Measurements from ENCODE around the gene IL24. TPM values are rescaled to one million over a fixed set of nuclear protein-coding genes. Genes with fewer than 3 reads are reported as not detected.

IL24 gene
- total RNA-seq, 1 experiment from 2014 or later = not detected

GRCh38 chr1:206921772-206922265 is 24.6 kb downstream of the IL24 start, which contains the start of gene FCMR:
TSS of gene FCMR (minus strand) at chr1:206921941. CDS start at chr1:206921854, 87 bp downstream.
- ChIA-PET CTCF (interaction anchor here (1.7 to 2.2 kb wide), 2 partner anchors 9 to 13 kb away, joined by 4 to 10 read pairs; no protein-coding TSS in a partner anchor), RAD21 (ENCODE audit: low non-redundant PET in 1 of 2, low total read pairs in 2 of 2, uncharacterized antibody in 2 of 2, unreplicated experiment in 2 of 2) (no interaction called here), POLR2A (no interaction called here)
- DNase-seq (ENCODE audit: low read depth, low spot score) (no peak), ATAC-seq (no peak)
- intact Hi-C loops (cut with micrococcal nuclease) = no loop called here
- Histone ChIP-seq H3K4me3 (replicated peaks in 1 of 2; ENCODE audit: low read depth in 1 of 2, low read length in 2 of 2) (no peak within 1 kb of the TSS), H4K20me1 (ENCODE audit: insufficient read depth) (no peaks in the 10 kb centered on the region), H3K9me3 (ENCODE audit: control insufficient read depth in 1 of 2, insufficient read depth in 1 of 2, low read depth in 1 of 2, low read length in 2 of 2) (no peaks in the 10 kb centered on the region), H3K79me2 (ENCODE audit: insufficient read depth, low read length) (no peaks in the 10 kb centered on the region), H3K4me2 (ENCODE audit: low read length) (no peak within 1 kb of the TSS), H3K27ac (ENCODE audit: low read depth, low read length) (no peak within 1 kb of the TSS), H3K9ac (ENCODE audit: low read length) (no peak within 1 kb of the TSS), H3K27me3 (ENCODE audit: insufficient read depth, low read length) (no peaks in the 10 kb centered on the region), H3K4me1 (ENCODE audit: control insufficient read depth in 1 of 2, insufficient read depth in 2 of 2, low read length in 2 of 2) (no peaks in the 10 kb centered on the region), H3K36me3 (ENCODE audit: control insufficient read depth in 1 of 2, insufficient read depth in 2 of 2, low read length in 2 of 2) (no peaks in the 10 kb centered on the region), H3K9me2 (ENCODE audit: insufficient read depth) (no peaks in the 10 kb centered on the region), H2AFZ (ENCODE audit: low read depth, low read length, poor library complexity, severe bottlenecking) (no peak within 1 kb of the TSS)
- TF ChIP-seq ZFX (IDR thresholded peaks at IDR 0.05) (no peak), SIN3A (IDR thresholded peaks at IDR 0.05; ENCODE audit: low read depth) (no peak), CBX3 (IDR thresholded peaks at IDR 0.05; ENCODE audit: low read depth) (no peak), FOSL1 (IDR thresholded peaks at IDR 0.05; ENCODE audit: low read depth) (no peak), ZBTB33 (IDR thresholded peaks at IDR 0.05; ENCODE audit: extremely low read depth, insufficient replicate concordance, low read length) (no peak), ZNF274 (IDR thresholded peaks at IDR 0.05; ENCODE audit: low read depth, low read length) (no peak), EGR1 (IDR thresholded peaks at IDR 0.05; ENCODE audit: low read depth) (no peak), RAD21 (IDR thresholded peaks at IDR 0.05; ENCODE audit: low read depth) (no peak), ELF1 (IDR thresholded peaks at IDR 0.05; ENCODE audit: borderline replicate concordance, low read depth) (no peak), TCF7L2 (IDR thresholded peaks at IDR 0.05; ENCODE audit: borderline replicate concordance, extremely low read depth, insufficient read depth, insufficient read length) (no peak), SRF (IDR thresholded peaks at IDR 0.05; ENCODE audit: low read depth) (no peak), CEBPB (IDR thresholded peaks at IDR 0.05; ENCODE audit: low read depth) (no peak)
- TF ChIP-seq, protein P1, sequence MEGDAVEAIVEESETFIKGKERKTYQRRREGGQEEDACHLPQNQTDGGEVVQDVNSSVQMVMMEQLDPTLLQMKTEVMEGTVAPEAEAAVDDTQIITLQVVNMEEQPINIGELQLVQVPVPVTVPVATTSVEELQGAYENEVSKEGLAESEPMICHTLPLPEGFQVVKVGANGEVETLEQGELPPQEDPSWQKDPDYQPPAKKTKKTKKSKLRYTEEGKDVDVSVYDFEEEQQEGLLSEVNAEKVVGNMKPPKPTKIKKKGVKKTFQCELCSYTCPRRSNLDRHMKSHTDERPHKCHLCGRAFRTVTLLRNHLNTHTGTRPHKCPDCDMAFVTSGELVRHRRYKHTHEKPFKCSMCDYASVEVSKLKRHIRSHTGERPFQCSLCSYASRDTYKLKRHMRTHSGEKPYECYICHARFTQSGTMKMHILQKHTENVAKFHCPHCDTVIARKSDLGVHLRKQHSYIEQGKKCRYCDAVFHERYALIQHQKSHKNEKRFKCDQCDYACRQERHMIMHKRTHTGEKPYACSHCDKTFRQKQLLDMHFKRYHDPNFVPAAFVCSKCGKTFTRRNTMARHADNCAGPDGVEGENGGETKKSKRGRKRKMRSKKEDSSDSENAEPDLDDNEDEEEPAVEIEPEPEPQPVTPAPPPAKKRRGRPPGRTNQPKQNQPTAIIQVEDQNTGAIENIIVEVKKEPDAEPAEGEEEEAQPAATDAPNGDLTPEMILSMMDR (IDR thresholded peaks at IDR 0.05 in 2 of 3, conservative IDR thresholded peaks at IDR 0.05 in 1 of 3; ENCODE audit: borderline replicate concordance in 1 of 3, insufficient read depth in 1 of 3, low read depth in 2 of 3, low read length in 2 of 3) = no peak
- TF ChIP-seq, protein P2, sequence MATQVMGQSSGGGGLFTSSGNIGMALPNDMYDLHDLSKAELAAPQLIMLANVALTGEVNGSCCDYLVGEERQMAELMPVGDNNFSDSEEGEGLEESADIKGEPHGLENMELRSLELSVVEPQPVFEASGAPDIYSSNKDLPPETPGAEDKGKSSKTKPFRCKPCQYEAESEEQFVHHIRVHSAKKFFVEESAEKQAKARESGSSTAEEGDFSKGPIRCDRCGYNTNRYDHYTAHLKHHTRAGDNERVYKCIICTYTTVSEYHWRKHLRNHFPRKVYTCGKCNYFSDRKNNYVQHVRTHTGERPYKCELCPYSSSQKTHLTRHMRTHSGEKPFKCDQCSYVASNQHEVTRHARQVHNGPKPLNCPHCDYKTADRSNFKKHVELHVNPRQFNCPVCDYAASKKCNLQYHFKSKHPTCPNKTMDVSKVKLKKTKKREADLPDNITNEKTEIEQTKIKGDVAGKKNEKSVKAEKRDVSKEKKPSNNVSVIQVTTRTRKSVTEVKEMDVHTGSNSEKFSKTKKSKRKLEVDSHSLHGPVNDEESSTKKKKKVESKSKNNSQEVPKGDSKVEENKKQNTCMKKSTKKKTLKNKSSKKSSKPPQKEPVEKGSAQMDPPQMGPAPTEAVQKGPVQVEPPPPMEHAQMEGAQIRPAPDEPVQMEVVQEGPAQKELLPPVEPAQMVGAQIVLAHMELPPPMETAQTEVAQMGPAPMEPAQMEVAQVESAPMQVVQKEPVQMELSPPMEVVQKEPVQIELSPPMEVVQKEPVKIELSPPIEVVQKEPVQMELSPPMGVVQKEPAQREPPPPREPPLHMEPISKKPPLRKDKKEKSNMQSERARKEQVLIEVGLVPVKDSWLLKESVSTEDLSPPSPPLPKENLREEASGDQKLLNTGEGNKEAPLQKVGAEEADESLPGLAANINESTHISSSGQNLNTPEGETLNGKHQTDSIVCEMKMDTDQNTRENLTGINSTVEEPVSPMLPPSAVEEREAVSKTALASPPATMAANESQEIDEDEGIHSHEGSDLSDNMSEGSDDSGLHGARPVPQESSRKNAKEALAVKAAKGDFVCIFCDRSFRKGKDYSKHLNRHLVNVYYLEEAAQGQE (IDR thresholded peaks at IDR 0.05; ENCODE audit: low read depth) = no peak
- BruUV-seq (replicated peaks) = no TSS peak
